ENCODE measurements around the gene SLC31A2.
"Not testable (repeated sequence)": the region's sequence is repeated elsewhere in the genome, so short reads cannot be mapped to it uniquely, and the experiment has no call there.

DNA sequence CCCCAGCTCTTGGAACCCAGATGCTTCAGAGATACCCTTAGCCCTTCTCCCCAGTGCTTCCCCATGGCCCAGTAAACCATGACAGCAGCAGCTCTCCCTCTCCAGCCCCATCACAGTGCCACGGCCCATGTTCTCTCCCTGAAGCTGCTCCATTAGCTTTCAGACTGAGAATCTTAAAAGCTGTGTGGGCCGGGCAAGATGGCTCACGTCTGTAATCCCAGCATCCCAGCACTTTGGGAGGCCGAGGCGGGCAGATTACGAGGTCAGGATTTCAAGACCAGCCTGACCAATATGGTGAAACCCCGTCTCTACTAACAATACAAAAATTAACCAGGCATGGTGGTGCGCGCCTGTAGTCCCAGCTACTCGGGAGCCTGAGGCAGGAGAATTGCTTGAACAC lies 1.2 kb upstream of the SLC31A2 start:
- TF ChIP-seq, protein P1, sequence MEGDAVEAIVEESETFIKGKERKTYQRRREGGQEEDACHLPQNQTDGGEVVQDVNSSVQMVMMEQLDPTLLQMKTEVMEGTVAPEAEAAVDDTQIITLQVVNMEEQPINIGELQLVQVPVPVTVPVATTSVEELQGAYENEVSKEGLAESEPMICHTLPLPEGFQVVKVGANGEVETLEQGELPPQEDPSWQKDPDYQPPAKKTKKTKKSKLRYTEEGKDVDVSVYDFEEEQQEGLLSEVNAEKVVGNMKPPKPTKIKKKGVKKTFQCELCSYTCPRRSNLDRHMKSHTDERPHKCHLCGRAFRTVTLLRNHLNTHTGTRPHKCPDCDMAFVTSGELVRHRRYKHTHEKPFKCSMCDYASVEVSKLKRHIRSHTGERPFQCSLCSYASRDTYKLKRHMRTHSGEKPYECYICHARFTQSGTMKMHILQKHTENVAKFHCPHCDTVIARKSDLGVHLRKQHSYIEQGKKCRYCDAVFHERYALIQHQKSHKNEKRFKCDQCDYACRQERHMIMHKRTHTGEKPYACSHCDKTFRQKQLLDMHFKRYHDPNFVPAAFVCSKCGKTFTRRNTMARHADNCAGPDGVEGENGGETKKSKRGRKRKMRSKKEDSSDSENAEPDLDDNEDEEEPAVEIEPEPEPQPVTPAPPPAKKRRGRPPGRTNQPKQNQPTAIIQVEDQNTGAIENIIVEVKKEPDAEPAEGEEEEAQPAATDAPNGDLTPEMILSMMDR (IDR thresholded peaks at IDR 0.05 in 8 of 11, conservative IDR thresholded peaks at IDR 0.05 in 3 of 11) = not testable (repeated sequence)
- not testable (repeated sequence) for TF ChIP-seq POLR2A (IDR thresholded peaks at IDR 0.05)
